Fibroblast of the aortic adventitia (primary cell): Measurements from ENCODE around the gene IGF1R. TPM values are rescaled to one million over a fixed set of nuclear protein-coding genes. Genes with fewer than 3 reads are reported as not detected.

Experiments used
- DNase-seq: peaks from one replicate; pipeline ENCODE4 v3.0.0-alpha.2; 2010; ENCODE audit warnings: low read depth
- H3K4me3 ChIP-seq: 2 replicates; pipeline ENCODE4 v1.5.1; 2011; ENCODE audit warnings: low read depth, mild to moderate bottlenecking, control low read depth, low read length, moderate library complexity
- total RNA-seq: library from RNA; depleted of rRNA; stranded (reverse); fragments of >200 nt; gene quantifications from 2 replicates; pipeline ENCODE4 v1.2.3, GENCODE V29; 2012; ENCODE audit warnings: low replicate concordance
- TF ChIP-seq, protein P1 (sequence below): IDR thresholded peaks from 2 replicates; pipeline ENCODE4 v1.5.1; 2011; ENCODE audit warnings: mild to moderate bottlenecking, low read length, control low read depth, inconsistent platforms; ENCODE audit not compliant: insufficient read depth

Gene IGF1R
- total RNA-seq, 1 donor = 45.6 TPM

DNA sequence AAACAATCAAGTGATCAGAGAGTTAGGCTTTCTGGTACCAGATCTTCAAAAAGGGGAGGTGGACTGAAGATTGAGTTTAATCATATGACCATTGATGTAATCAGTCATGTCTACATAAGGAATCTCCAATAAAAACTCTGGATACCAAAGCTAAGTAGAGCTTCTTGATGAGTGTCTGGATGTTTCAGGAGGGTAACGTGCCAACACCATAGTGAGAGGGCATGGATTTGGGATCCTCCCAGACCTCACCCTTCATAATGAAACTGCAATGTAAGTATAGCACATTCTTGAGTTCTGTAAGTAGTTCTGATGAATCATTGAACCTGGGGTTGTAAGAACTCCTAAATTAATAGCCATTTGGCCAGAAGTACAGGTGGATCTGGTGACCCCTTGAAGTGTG is 337.9 kb downstream of the IGF1R start:
- no peak for DNase-seq
- TF ChIP-seq, protein P1, sequence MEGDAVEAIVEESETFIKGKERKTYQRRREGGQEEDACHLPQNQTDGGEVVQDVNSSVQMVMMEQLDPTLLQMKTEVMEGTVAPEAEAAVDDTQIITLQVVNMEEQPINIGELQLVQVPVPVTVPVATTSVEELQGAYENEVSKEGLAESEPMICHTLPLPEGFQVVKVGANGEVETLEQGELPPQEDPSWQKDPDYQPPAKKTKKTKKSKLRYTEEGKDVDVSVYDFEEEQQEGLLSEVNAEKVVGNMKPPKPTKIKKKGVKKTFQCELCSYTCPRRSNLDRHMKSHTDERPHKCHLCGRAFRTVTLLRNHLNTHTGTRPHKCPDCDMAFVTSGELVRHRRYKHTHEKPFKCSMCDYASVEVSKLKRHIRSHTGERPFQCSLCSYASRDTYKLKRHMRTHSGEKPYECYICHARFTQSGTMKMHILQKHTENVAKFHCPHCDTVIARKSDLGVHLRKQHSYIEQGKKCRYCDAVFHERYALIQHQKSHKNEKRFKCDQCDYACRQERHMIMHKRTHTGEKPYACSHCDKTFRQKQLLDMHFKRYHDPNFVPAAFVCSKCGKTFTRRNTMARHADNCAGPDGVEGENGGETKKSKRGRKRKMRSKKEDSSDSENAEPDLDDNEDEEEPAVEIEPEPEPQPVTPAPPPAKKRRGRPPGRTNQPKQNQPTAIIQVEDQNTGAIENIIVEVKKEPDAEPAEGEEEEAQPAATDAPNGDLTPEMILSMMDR = no peak
- H3K4me3 ChIP-seq = no peak overlapping the region

DNA sequence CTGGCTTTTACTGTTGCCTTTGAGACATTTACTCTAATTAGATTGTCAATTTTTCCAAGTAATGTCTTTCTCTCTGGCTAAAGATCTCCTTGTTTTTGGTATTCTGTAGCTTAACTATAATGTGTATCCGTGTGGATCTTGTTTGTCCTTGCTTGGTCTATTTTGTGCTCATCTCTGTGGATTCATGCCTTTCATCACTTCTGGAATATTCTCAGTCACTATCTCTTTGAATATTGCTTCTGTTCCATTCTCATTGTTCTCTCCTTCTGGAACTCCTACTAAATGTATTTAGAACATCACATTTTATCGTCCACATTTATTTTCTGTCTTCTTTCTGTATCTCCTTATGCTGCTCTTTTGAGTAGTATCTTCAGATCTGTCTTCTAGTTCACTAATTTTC is 346.6 kb downstream of the IGF1R start:
- no peak for DNase-seq
- TF ChIP-seq, protein P1 = no peak

DNA sequence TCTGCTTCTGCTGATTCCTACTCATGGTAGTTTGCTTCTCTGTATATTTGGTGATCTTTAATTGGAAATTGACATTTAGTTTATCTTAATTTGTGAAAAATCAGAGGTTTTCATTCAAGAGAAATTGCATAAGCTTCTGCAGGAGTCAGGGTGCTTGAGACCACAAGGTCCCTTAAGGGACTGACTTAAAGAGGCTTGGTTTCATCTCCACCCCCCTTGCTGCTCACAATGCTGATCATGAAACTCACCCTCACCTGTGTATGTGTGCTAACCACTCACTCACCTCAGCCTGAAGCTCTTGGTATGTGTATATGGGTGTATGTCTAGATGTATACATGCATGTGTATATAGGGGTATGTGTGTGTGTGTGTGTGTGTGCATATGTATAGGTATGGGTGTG is 347.8 kb downstream of the IGF1R start:
- TF ChIP-seq, protein P1 = no peak
- H3K4me3 ChIP-seq = no peak overlapping the region
- no peak for DNase-seq

More for the DNA sequence above, 346.6 kb downstream of the IGF1R start:
- no peak overlapping the region for H3K4me3 ChIP-seq

DNA sequence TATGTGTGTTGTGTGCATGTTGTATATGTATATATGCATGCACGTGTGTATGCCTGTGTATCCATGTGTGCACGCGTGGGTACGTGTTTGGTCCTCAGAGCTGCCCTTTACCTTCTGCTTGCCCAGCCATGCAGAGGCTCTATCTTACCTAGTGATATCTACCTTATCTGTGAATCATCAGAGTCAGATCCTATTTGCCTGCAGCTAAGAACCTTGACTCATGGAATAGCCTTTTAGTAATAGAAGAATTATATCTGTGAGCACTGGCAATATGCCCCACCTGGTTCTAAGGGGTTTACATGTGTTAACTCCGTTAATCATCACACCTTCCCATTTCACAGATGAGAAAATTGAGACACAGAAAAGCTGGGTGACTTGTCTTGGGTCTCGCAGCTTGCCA is 348.3 kb downstream of the IGF1R start:
- no peak for DNase-seq
- TF ChIP-seq, protein P1 = no peak
- H3K4me3 ChIP-seq = no peak overlapping the region

DNA sequence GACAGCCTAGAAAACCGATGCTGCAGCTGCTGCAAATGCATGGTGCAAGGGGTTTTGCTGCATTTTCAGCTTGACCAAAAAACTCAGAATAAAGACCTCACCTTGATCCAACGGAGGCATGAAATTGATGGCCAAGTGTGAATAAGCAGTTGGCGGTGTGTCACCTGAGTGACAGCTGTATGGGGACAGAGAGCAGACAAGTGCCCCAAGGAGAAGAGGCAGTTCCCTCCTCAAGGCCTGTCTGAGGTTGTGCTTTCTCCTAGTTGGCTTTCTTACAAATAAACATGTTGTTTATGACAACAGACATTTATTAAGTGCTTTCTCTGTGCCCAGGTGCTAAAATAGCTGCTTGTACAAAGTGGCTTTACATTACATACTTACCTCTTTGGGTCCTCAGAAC is 349.0 kb downstream of the IGF1R start:
- no peak for DNase-seq
- TF ChIP-seq, protein P1 = no peak
- no peak overlapping the region for H3K4me3 ChIP-seq

DNA sequence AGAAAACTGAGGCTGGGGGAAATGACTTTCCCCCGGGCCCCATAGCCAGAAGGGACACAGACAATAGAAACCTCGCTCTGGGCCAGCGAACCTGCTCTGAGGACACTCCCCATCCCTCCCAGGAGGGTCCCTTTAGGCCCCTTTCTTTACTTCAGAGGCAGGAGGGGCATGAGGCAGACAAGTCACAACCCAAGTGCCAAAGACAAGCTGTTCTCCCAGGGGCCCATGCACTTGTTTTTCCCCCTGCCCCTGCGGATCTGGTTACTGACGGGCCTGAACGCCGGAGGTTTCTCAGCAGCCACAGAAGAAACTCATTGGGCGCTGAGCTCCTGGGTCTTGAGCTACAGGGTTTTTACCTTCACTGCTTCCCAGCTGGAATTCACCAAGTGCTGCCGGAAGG is 349.4 kb downstream of the IGF1R start:
- no peak for DNase-seq
- TF ChIP-seq, protein P1 = no peak
- no peak overlapping the region for H3K4me3 ChIP-seq

DNA sequence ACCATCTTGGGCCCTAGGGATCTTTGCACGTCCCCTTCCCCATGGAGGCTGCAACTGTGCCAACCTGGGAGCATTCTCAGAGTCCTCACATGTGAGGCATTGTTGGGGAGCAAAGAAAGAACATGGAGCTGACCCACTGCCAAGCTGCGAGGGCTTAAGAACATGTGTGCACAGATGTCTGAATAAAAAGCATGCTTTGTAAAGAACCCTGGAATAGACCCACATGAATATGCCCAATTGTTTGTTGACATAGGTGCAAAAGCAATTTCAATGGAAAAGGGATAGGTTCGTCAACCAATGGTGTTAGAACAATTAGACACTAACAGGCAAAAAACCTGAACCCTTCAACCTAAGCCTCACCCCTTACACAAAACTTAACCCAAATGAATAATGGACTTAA is 349.9 kb downstream of the IGF1R start:
- TF ChIP-seq, protein P1 = no peak
- DNase-seq = no peak
- H3K4me3 ChIP-seq = no peak overlapping the region
